CD14-positive monocyte (primary cell): Measurements from ENCODE around the gene OR2V1. TPM values are rescaled to one million over a fixed set of nuclear protein-coding genes. Genes with fewer than 3 reads are reported as not detected.
"Not testable (repeated sequence)": the region's sequence is repeated elsewhere in the genome, so short reads cannot be mapped to it uniquely, and the experiment has no call there.

Experiments used
- DNase-seq, 3 donors: peaks; one replicate each; pipeline ENCODE4 v3.0.0-alpha.2; 2011 to 2022
- H2AFZ ChIP-seq: 2 replicates; pipeline ENCODE4 v1.6.0; 2012; ENCODE audit warnings: mild to moderate bottlenecking, low read depth, low read length, inconsistent platforms; ENCODE audit not compliant: insufficient read depth, poor library complexity, severe bottlenecking
- H3K27ac ChIP-seq, 2 donors: 1 replicate in 1 of 2; 2 replicates in 1 of 2; pipeline ENCODE4 v1.5.1; 2012 to 2013; ENCODE audit warnings: low read length in 2 of 2, control low read depth in 1 of 2, inconsistent platforms in 1 of 2, low read depth in 1 of 2, mild to moderate bottlenecking in 1 of 2
- H3K27me3 ChIP-seq, 2 donors: one replicate each; pipeline versions ENCODE4 v1.6.0 to v1.6.1; 2011 to 2013; ENCODE audit warnings: low read length in 2 of 2; ENCODE audit not compliant: control insufficient read depth in 2 of 2, insufficient read depth in 2 of 2
- H3K36me3 ChIP-seq, 2 donors: replicated peaks in 1 of 2; 1 replicate in 1 of 2; 2 replicates in 1 of 2; pipeline versions ENCODE4 v1.5.1 to v1.6.1; 2012 to 2013; ENCODE audit warnings: low read length in 2 of 2, control low read depth in 1 of 2, inconsistent platforms in 1 of 2, mild to moderate bottlenecking in 1 of 2; ENCODE audit not compliant: insufficient read depth in 2 of 2, control insufficient read depth in 1 of 2
- H3K4me1 ChIP-seq, 2 donors: 1 replicate in 1 of 2; 2 replicates in 1 of 2; pipeline versions ENCODE4 v1.5.1 to v1.6.1; 2012 to 2013; ENCODE audit warnings: low read length in 2 of 2, control low read depth in 1 of 2, inconsistent platforms in 1 of 2, mild to moderate bottlenecking in 1 of 2, moderate library complexity in 1 of 2; ENCODE audit not compliant: insufficient read depth in 2 of 2, control insufficient read depth in 1 of 2
- H3K4me2 ChIP-seq: replicated peaks from 2 replicates; pipeline ENCODE3; 2012; ENCODE audit warnings: low read length, moderate library complexity, mild to moderate bottlenecking; ENCODE audit not compliant: poor library complexity, severe bottlenecking; ENCODE audit errors: extremely low read depth
- H3K4me3 ChIP-seq, 3 experiments: fragments of 200-600 bp in 1 of 3; sonication (generic) in 1 of 3; replicated peaks in 1 of 3; 1 replicate in 2 of 3; 2 replicates in 1 of 3; pipeline ENCODE4 v1.5.1; 2011 to 2013; ENCODE audit warnings: low read length in 3 of 3, mild to moderate bottlenecking in 3 of 3, control low read depth in 2 of 3, low read depth in 2 of 3, inconsistent platforms in 1 of 3, moderate library complexity in 1 of 3
- H3K79me2 ChIP-seq: 2 replicates; pipeline ENCODE4 v1.6.0; 2012; ENCODE audit warnings: mild to moderate bottlenecking, control low read depth, inconsistent platforms, low read length, moderate library complexity; ENCODE audit not compliant: insufficient read depth
- H3K9ac ChIP-seq: 2 replicates; pipeline ENCODE4 v1.6.0; 2017; ENCODE audit warnings: low read length, mild to moderate bottlenecking; ENCODE audit not compliant: insufficient read depth, poor library complexity, severe bottlenecking
- H3K9me3 ChIP-seq, 2 donors: replicated peaks in 1 of 2; 1 replicate in 1 of 2; 2 replicates in 1 of 2; pipeline versions ENCODE4 v1.5.1 to v1.6.1; 2012 to 2013; ENCODE audit warnings: low read length in 2 of 2, control low read depth in 1 of 2; ENCODE audit not compliant: control insufficient read depth in 1 of 2, insufficient read depth in 1 of 2
- H4K20me1 ChIP-seq: 2 replicates; pipeline ENCODE4 v1.6.0; 2012; ENCODE audit warnings: mild to moderate bottlenecking, low read length, control low read depth, moderate library complexity; ENCODE audit not compliant: insufficient read depth
- H3K27ac Mint-ChIP-seq, 7 donors: one replicate each; pipeline ENCODE4 v1.8.0; 2020; ENCODE audit warnings: mild to moderate bottlenecking in 7 of 7, mixed read lengths in 7 of 7, moderate library complexity in 6 of 7, inconsistent platforms in 2 of 7
- H3K27me3 Mint-ChIP-seq, 3 donors: one replicate each; pipeline ENCODE4 v1.8.0; 2021 to 2022; ENCODE audit warnings: low read depth in 3 of 3, mild to moderate bottlenecking in 3 of 3, mixed read lengths in 3 of 3, moderate library complexity in 3 of 3, inconsistent platforms in 1 of 3
- H3K36me3 Mint-ChIP-seq, 2 donors: one replicate each; pipeline ENCODE4 v1.8.0; 2020; ENCODE audit warnings: mixed read lengths in 2 of 2, inconsistent platforms in 1 of 2, mild to moderate bottlenecking in 1 of 2
- H3K4me1 Mint-ChIP-seq: one replicate; pipeline ENCODE4 v1.8.0; 2020; ENCODE audit warnings: mild to moderate bottlenecking, mixed read lengths
- H3K4me3 Mint-ChIP-seq, 2 donors: one replicate each; pipeline ENCODE4 v1.8.0; 2020; ENCODE audit warnings: mild to moderate bottlenecking in 2 of 2, mixed read lengths in 2 of 2, moderate library complexity in 1 of 2
- H3K9me3 Mint-ChIP-seq, 7 donors: one replicate each; pipeline ENCODE4 v1.8.0; 2020 to 2022; ENCODE audit warnings: mixed read lengths in 7 of 7, mild to moderate bottlenecking in 6 of 7, moderate library complexity in 6 of 7, inconsistent platforms in 2 of 7
- CTCF ChIP-seq: fragments of 200-600 bp; IDR thresholded peaks from one replicate; pipeline ENCODE4 v1.8.0; 2022; ENCODE audit warnings: antibody characterized with exemption, mild to moderate bottlenecking
- WGBS: methylation state at CpG from one replicate; pipeline ENCODE4 v1.1.5; 2013; ENCODE audit warnings: missing lambda C conversion rate; ENCODE audit not compliant: insufficient coverage; 5-methylcytosine and 5-hydroxymethylcytosine counted together
- intact Hi-C, 2 donors: fragments of 100-400 bp; cut with micrococcal nuclease; formaldehyde crosslinking; loops; one replicate each; pipeline versions ENCODE4 v1.15.0 to v1.15.1; 2023
- polyA plus RNA-seq, 3 donors: library from polyadenylated mRNA; depleted of rRNA in 1 of 3; unstranded in 2 of 3; stranded (reverse) in 1 of 3; fragments of 300-500 nt in 2 of 3; fragments of >200 nt in 1 of 3; fragmentation: Illumina TruSeq in 2 of 3; gene quantifications; 1 replicate in 2 of 3; 2 replicates in 1 of 3; pipeline ENCODE4 v1.2.3, GENCODE V29; 2012 to 2021

Gene OR2V1
- polyA plus RNA-seq, 3 donors, result not detected

- H3K27me3 Mint-ChIP-seq, result peaks cover 50 to 73% (median 54%) of the 10 kb centered on the region in 3 donors
- H3K4me3 Mint-ChIP-seq, result peak overlapping the region in 1 of 2 donors; percentile 76
- no peak overlapping the region for H3K4me3 ChIP-seq
- no peak overlapping the region for H3K4me2 ChIP-seq
- WGBS, result 11% methylated on average over 45 of the region's 47 CpGs
- intact Hi-C loops, result no loop called here
- no peaks in the 10 kb centered on the region for H3K79me2 ChIP-seq
- no peak overlapping the region for H3K27ac ChIP-seq
- H3K36me3 Mint-ChIP-seq, result peaks cover 0 to 1% of the 10 kb centered on the region in 2 donors
- no peak overlapping the region for H3K9ac ChIP-seq
- H3K4me1 Mint-ChIP-seq, result no peaks in the 10 kb centered on the region
- peaks cover 8 to 18% of the 10 kb centered on the region in 2 donors for H3K9me3 ChIP-seq
- H3K27ac Mint-ChIP-seq, result no peak overlapping the region
- no peak for TF ChIP-seq CTCF
- peaks cover 16 to 56% of the 10 kb centered on the region in 2 donors for H3K27me3 ChIP-seq
- no peak overlapping the region for H2AFZ ChIP-seq
- no peaks in the 10 kb centered on the region for H3K36me3 ChIP-seq
- DNase-seq, result no peak
- no peaks in the 10 kb centered on the region for H4K20me1 ChIP-seq
- no peaks in the 10 kb centered on the region for H3K4me1 ChIP-seq
- peaks cover 0 to 23% (median 12%) of the 10 kb centered on the region in 7 donors for H3K9me3 Mint-ChIP-seq
These were observed 15.9 kb downstream of the OR2V1 start for GRCh38 chr5:181114844-181115778.

- no peak for DNase-seq
- no peaks in the 10 kb centered on the region for H3K79me2 ChIP-seq
- Mint-ChIP-seq H3K36me3 (peaks cover 0 to 1% of the 10 kb centered on the region in 2 donors), H3K4me1 (no peaks in the 10 kb centered on the region), H3K27me3 (peaks cover 52 to 78% (median 55%) of the 10 kb centered on the region in 3 donors), H3K9me3 (peaks cover 0 to 23% (median 12%) of the 10 kb centered on the region in 7 donors), H3K4me3 (peak overlapping the region in 1 of 2 donors; percentile 76), H3K27ac (peak overlapping the region in 1 of 7 donors; percentile 13)
- H3K9me3 ChIP-seq, result peaks cover 8 to 18% of the 10 kb centered on the region in 2 donors
- no peaks in the 10 kb centered on the region for H4K20me1 ChIP-seq
- TF ChIP-seq CTCF, result no peak
- H3K27ac ChIP-seq, result no peak overlapping the region
- H2AFZ ChIP-seq, result no peak overlapping the region
- peaks cover 16 to 56% of the 10 kb centered on the region in 2 donors for H3K27me3 ChIP-seq
- no peaks in the 10 kb centered on the region for H3K36me3 ChIP-seq
- no peak overlapping the region for H3K4me3 ChIP-seq
- no peaks in the 10 kb centered on the region for H3K4me1 ChIP-seq
- no peak overlapping the region for H3K9ac ChIP-seq
- intact Hi-C loops, result no loop called here
- H3K4me2 ChIP-seq, result no peak overlapping the region
- 50% methylated on average over 25 of the region's 33 CpGs for WGBS
These were observed 16.6 kb downstream of the OR2V1 start for GRCh38 chr5:181114284-181114843.

- H4K20me1 ChIP-seq, H3K4me1 ChIP-seq, H3K79me2 ChIP-seq, H3K27ac Mint-ChIP-seq, H2AFZ ChIP-seq, intact Hi-C loops, H3K36me3 Mint-ChIP-seq, H3K36me3 ChIP-seq, H3K4me1 Mint-ChIP-seq, H3K9ac ChIP-seq, DNase-seq, H3K4me2 ChIP-seq, H3K4me3 ChIP-seq, H3K27ac ChIP-seq: not testable (repeated sequence)
- Histone ChIP-seq H3K27me3 (peaks cover 16 to 59% of the 10 kb centered on the region in 2 donors), H3K9me3 (peaks cover 8 to 18% of the 10 kb centered on the region in 2 donors)
- H3K9me3 Mint-ChIP-seq, result peaks cover 0 to 23% (median 12%) of the 10 kb centered on the region in 7 donors
- peaks cover 53 to 77% (median 55%) of the 10 kb centered on the region in 3 donors for H3K27me3 Mint-ChIP-seq
- peak overlapping the region in 1 of 2 donors; percentile 76 for H3K4me3 Mint-ChIP-seq
- whole genome bisulfite sequencing, result 90% methylated on average over 4 of the region's 13 CpGs
These were observed 17.4 kb downstream of the OR2V1 start for GRCh38 chr5:181113572-181113971.
